Measurements from ENCODE around the gene ATE1.

DNA sequence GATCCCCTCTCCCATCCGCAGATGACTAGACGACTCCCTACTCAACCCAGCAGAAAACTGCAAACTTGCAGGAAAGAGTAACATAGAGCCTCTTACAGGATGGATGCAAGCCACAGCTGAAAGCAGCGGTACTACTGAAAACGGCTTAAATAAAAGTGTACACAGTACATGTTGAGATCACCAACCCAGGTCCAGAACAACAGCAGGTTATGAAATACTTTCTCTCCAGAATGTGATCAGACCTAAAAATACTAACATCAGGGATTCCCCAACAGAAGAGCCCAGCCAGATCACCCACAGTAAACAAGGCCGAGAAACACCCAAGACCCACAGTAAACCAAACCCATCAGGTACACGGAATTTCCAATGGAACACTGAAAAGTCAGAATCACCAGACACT is 13.2 kb downstream of the ATE1 start:
- TF ChIP-seq, protein P1, sequence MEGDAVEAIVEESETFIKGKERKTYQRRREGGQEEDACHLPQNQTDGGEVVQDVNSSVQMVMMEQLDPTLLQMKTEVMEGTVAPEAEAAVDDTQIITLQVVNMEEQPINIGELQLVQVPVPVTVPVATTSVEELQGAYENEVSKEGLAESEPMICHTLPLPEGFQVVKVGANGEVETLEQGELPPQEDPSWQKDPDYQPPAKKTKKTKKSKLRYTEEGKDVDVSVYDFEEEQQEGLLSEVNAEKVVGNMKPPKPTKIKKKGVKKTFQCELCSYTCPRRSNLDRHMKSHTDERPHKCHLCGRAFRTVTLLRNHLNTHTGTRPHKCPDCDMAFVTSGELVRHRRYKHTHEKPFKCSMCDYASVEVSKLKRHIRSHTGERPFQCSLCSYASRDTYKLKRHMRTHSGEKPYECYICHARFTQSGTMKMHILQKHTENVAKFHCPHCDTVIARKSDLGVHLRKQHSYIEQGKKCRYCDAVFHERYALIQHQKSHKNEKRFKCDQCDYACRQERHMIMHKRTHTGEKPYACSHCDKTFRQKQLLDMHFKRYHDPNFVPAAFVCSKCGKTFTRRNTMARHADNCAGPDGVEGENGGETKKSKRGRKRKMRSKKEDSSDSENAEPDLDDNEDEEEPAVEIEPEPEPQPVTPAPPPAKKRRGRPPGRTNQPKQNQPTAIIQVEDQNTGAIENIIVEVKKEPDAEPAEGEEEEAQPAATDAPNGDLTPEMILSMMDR (IDR thresholded peaks at IDR 0.05; ENCODE audit: extremely low read depth in 1 of 2, insufficient read depth in 1 of 2, low read depth in 1 of 2, low read length in 2 of 2): no peak
- TF ChIP-seq POLR2A (IDR thresholded peaks at IDR 0.05; ENCODE audit: low read depth, low read length) (no peak), GATA2 (IDR thresholded peaks at IDR 0.05; ENCODE audit: insufficient read depth, insufficient read length, low read depth, low read length) (no peak), POLR2AphosphoS5 (IDR thresholded peaks at IDR 0.05; ENCODE audit: insufficient read depth, low read depth, low read length) (no peak), EZH2 (IDR thresholded peaks at IDR 0.05; ENCODE audit: borderline replicate concordance, low read depth, low read length, severe bottlenecking) (no peak), FOS (IDR thresholded peaks at IDR 0.05; ENCODE audit: borderline replicate concordance, insufficient read depth, low read length) (no peak), MYC (IDR thresholded peaks at IDR 0.05; ENCODE audit: low read depth, low read length) (no peak), JUN (IDR thresholded peaks at IDR 0.05; ENCODE audit: borderline replicate concordance, insufficient read depth, insufficient read length, low read depth) (no peak)
- TF ChIP-seq, protein P2, sequence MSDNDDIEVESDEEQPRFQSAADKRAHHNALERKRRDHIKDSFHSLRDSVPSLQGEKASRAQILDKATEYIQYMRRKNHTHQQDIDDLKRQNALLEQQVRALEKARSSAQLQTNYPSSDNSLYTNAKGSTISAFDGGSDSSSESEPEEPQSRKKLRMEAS (IDR thresholded peaks at IDR 0.05; ENCODE audit: insufficient read depth, insufficient read length): no peak
